Tibial nerve (tissue), 4 donors: Measurements from ENCODE around the gene SLCO1B1. TPM values are rescaled to one million over a fixed set of nuclear protein-coding genes. Genes with fewer than 3 reads are reported as not detected.

Experiments
- DNase-seq, 2 donors: peaks; one replicate each; pipeline ENCODE4 v3.0.0-alpha.2; 2019; ENCODE audit warnings: low spot score in 2 of 2
- H3K27ac ChIP-seq, 4 donors: fragments of 200-600 bp; sonication (generic) in 3 of 4; one replicate each; pipeline ENCODE4 v1.5.1; 2017 to 2019; ENCODE audit warnings: mild to moderate bottlenecking in 1 of 4
- H3K27me3 ChIP-seq, 2 donors: fragments of 200-600 bp; sonication (generic) in 1 of 2; one replicate each; pipeline versions ENCODE4 v1.5.1 to v1.6.0; 2017 to 2019
- H3K36me3 ChIP-seq, 3 donors: fragments of 200-600 bp; sonication (generic); one replicate each; pipeline ENCODE4 v1.5.1; 2018 to 2019
- H3K4me1 ChIP-seq, 4 donors: fragments of 200-600 bp; sonication (generic) in 3 of 4; one replicate each; pipeline ENCODE4 v1.5.1; 2017 to 2019
- H3K4me3 ChIP-seq, 4 donors: fragments of 200-600 bp; sonication (generic) in 3 of 4; one replicate each; pipeline ENCODE4 v1.5.1; 2017 to 2019; ENCODE audit warnings: mild to moderate bottlenecking in 1 of 4, moderate library complexity in 1 of 4
- H3K9me3 ChIP-seq, 4 donors: fragments of 200-600 bp; sonication (generic) in 3 of 4; one replicate each; pipeline ENCODE4 v1.5.1; 2017 to 2019
- EP300 ChIP-seq, 2 donors: sonication (generic); formaldehyde crosslinking; IDR thresholded peaks; one replicate each; pipeline ENCODE4 v1.6.1; 2017; ENCODE audit warnings: antibody characterized with exemption in 2 of 2, mild to moderate bottlenecking in 1 of 2
- POLR2A ChIP-seq, 2 donors: fragments of 450-650 bp; IDR thresholded peaks; one replicate each; pipeline ENCODE4 v1.6.1; 2017; ENCODE audit warnings: antibody characterized with exemption in 2 of 2, mild to moderate bottlenecking in 2 of 2, moderate library complexity in 2 of 2
- WGBS, 2 donors: methylation state at CpG; one replicate each; pipeline ENCODE4 v1.1.5; 2018; 5-methylcytosine and 5-hydroxymethylcytosine counted together
- total RNA-seq, 4 donors: library from RNA; depleted of rRNA; stranded (reverse); fragments of >200 nt; gene quantifications; one replicate each; pipeline ENCODE4 v1.1.0, GENCODE V29; 2016
- TF ChIP-seq, protein P1 (sequence below), 5 experiments: fragments of 200-600 bp in 3 of 5; fragments of 450-650 bp in 2 of 5; sonication (generic) in 3 of 5; IDR thresholded peaks; one replicate each; pipeline ENCODE4 v1.5.1; 2016 to 2019; ENCODE audit warnings: antibody characterized with exemption in 5 of 5, mild to moderate bottlenecking in 3 of 5, moderate library complexity in 2 of 5

SLCO1B1 gene
- total RNA-seq, 4 donors from 2014 or later = 0.78 TPM; not detected in 3

DNA sequence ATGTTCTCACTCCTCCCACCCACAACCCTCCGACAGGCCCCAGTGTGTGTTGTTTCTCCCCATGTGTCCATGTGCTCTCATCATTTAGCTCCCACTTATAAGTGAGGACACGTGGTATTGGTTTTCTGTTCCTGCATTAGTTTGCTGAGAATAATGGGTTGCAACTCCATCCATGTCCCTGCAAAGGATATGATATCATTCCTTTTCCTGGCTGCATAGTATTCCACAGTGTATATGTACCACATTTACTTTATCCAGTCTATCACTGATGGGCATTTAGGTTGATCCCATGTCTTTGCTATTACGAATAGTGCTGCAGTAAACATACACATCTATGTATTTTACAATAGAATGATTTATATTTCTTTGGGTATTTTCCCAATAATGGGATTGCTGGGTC is 126.2 kb downstream of the SLCO1B1 start:
- Histone ChIP-seq H3K4me3 (no peak overlapping the region), H3K36me3 (no peaks in the 10 kb centered on the region), H3K27ac (no peak overlapping the region), H3K9me3 (peaks cover 0 to 7% (median 0%) of the 10 kb centered on the region in 4 donors), H3K27me3 (no peaks in the 10 kb centered on the region), H3K4me1 (no peaks in the 10 kb centered on the region)
- TF ChIP-seq POLR2A (IDR thresholded peaks at IDR 0.05) (no peak), EP300 (IDR thresholded peaks at IDR 0.05) (no peak)
- TF ChIP-seq, protein P1, sequence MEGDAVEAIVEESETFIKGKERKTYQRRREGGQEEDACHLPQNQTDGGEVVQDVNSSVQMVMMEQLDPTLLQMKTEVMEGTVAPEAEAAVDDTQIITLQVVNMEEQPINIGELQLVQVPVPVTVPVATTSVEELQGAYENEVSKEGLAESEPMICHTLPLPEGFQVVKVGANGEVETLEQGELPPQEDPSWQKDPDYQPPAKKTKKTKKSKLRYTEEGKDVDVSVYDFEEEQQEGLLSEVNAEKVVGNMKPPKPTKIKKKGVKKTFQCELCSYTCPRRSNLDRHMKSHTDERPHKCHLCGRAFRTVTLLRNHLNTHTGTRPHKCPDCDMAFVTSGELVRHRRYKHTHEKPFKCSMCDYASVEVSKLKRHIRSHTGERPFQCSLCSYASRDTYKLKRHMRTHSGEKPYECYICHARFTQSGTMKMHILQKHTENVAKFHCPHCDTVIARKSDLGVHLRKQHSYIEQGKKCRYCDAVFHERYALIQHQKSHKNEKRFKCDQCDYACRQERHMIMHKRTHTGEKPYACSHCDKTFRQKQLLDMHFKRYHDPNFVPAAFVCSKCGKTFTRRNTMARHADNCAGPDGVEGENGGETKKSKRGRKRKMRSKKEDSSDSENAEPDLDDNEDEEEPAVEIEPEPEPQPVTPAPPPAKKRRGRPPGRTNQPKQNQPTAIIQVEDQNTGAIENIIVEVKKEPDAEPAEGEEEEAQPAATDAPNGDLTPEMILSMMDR (IDR thresholded peaks at IDR 0.05) = no peak
- 75 to 83% methylated on average over 3 of the region's 3 CpGs for WGBS, 2 donors
- DNase-seq = no peak

DNA sequence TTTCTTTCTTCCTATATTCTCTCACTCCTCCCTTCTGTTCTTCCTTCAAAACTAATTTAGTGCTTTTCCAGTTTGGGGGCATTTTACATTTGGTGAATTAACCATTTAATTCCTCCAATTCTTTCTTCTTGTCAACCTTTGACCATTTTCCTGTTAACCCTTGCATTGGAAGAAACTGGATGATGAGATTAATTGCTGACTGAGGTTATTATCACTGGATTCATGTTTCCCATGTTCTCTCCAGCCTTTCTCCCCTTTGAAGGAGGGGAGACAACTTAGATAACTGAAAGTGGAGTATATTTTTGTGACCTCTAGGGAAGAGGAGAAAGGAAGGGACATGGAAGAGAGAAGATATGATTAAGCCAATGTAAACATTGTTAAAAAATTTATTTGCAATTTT is 133.2 kb downstream of the SLCO1B1 start:
- H3K27ac ChIP-seq = no peak overlapping the region
- no peaks in the 10 kb centered on the region for H3K36me3 ChIP-seq
- no peak for DNase-seq
- H3K27me3 ChIP-seq = no peaks in the 10 kb centered on the region
- H3K9me3 ChIP-seq = peaks cover 0 to 7% (median 0%) of the 10 kb centered on the region in 4 donors
- TF ChIP-seq POLR2A (IDR thresholded peaks at IDR 0.05) (no peak), EP300 (IDR thresholded peaks at IDR 0.05) (no peak)
- TF ChIP-seq, protein P1 (IDR thresholded peaks at IDR 0.05) = no peak
- H3K4me3 ChIP-seq = no peak overlapping the region
- H3K4me1 ChIP-seq = no peaks in the 10 kb centered on the region

DNA sequence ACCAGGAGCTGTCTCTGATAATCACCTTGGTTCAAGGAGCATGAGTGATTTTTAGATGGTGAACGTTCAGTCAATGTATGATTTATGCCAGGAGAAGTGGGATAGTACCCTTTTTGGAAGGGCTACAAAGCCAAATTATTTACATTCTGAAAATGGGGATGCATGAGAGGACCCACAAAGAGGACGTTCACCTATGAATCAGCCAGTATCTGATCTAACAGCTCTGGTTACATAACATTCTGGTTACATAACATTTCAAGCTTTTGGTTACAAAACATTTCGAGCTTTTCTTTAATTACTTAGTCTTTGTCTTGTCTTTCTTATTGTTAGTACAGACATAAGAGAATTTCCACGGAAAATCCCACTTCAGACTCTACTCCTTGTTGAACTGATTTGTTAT is 134.9 kb downstream of the SLCO1B1 start:
- H3K4me3 ChIP-seq = no peak overlapping the region
- H3K9me3 ChIP-seq = no peaks in the 10 kb centered on the region
- no peaks in the 10 kb centered on the region for H3K36me3 ChIP-seq
- WGBS, 2 donors = 40 to 43% methylated on average over 4 of the region's 4 CpGs
- no peak for DNase-seq
- TF ChIP-seq, protein P1 (IDR thresholded peaks at IDR 0.05) = no peak
- no peak for TF ChIP-seq EP300 (IDR thresholded peaks at IDR 0.05)
- no peak for TF ChIP-seq POLR2A (IDR thresholded peaks at IDR 0.05)
- H3K4me1 ChIP-seq = no peaks in the 10 kb centered on the region
- H3K27ac ChIP-seq = no peak overlapping the region
- no peaks in the 10 kb centered on the region for H3K27me3 ChIP-seq

DNA sequence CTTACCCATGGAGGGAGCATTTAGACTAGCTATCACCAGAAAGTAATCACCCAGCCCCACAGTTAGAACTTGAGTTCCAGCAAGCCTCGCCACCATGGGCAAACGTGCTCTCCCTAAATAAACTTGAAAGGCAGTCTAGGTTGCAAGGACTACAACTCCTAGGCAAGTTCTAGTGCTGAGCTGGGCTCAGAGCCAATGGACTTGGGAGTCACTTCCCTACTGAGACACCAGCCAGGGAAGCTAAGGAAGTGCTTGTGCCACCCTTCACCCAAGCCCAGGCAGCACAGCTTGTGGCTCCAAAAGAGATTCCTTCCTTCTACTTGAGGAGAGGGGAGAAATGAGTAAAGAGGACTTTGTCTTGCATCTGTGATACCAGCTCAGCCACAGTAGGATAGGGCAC is 145.8 kb downstream of the SLCO1B1 start:
- H3K4me1 ChIP-seq = no peaks in the 10 kb centered on the region
- DNase-seq = no peak

More for the DNA sequence above, 145.8 kb downstream of the SLCO1B1 start:
- 65 to 81% methylated on average over 2 of the region's 2 CpGs for WGBS, 2 donors
- Histone ChIP-seq H3K27me3 (no peaks in the 10 kb centered on the region), H3K27ac (no peak overlapping the region), H3K9me3 (no peaks in the 10 kb centered on the region), H3K4me3 (no peak overlapping the region), H3K36me3 (no peaks in the 10 kb centered on the region)
- TF ChIP-seq POLR2A (IDR thresholded peaks at IDR 0.05) (no peak), EP300 (IDR thresholded peaks at IDR 0.05) (no peak)
- TF ChIP-seq, protein P1 (IDR thresholded peaks at IDR 0.05) = no peak

Other genes starting within 250 kb of the SLCO1B1 start
- under 1 TPM in 1 of 4 donors, not detected in 3; 0.22 TPM for gene SLCO1A2, start 203.7 kb downstream of the SLCO1B1 start, total RNA-seq
- gene IAPP, start 241.7 kb downstream of the SLCO1B1 start, total RNA-seq = not detected